DMS 273 (cell line): ENCODE measurements around the gene MFSD12.
"Not testable (repeated sequence)": the region's sequence is repeated elsewhere in the genome, so short reads cannot be mapped to it uniquely, and the experiment has no call there.

Source experiments
- DNase-seq: peaks from one replicate; lab custom pipeline; 2025; ENCODE audit not compliant: unreplicated experiment; lab: John Stamatoyannopoulos, UW

The MFSD12 gene

DNA sequence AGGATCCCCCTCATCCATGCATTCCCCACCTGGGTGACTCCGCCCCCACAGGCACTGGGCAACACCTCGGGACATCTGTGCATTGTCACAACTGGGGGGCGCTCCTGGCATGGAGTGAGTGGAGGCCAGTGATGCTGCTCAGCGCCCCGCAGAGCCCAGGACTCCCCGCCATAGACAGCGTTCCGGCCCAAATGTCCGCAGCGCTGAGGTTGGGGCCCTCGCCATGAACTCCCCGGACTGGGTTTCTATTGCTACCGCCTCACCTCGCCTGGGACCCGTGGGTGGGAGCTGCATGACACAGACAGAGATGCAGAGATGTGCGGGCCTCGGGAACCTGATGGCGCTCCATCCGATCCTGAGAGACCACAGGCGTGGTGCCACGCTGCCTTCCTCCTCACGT, 46.7 kb downstream of the MFSD12 start:
- DNase-seq, result no peak

DNA sequence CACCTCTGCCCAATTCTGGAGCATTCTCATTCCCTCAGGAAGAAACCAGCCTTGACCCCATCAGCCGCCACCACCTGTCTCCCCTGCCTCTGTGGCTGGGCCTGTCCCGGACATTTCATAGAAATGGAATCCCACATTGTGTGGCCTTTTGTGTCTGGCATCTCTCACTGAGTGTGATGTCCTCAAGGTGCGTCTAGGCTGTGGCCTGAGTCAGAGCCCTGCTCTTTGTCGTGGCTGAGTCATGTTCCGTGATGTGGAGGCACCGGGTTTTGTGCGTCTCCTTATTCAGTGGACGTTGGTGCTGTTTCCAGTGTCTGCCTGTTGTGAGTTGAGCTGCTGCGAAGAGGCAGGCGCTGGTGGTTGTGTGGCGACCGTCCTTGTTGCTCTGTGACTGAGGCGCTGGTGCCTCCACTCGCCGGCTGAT, 47.8 kb downstream of the MFSD12 start:
- no peak for DNase-seq

DNA sequence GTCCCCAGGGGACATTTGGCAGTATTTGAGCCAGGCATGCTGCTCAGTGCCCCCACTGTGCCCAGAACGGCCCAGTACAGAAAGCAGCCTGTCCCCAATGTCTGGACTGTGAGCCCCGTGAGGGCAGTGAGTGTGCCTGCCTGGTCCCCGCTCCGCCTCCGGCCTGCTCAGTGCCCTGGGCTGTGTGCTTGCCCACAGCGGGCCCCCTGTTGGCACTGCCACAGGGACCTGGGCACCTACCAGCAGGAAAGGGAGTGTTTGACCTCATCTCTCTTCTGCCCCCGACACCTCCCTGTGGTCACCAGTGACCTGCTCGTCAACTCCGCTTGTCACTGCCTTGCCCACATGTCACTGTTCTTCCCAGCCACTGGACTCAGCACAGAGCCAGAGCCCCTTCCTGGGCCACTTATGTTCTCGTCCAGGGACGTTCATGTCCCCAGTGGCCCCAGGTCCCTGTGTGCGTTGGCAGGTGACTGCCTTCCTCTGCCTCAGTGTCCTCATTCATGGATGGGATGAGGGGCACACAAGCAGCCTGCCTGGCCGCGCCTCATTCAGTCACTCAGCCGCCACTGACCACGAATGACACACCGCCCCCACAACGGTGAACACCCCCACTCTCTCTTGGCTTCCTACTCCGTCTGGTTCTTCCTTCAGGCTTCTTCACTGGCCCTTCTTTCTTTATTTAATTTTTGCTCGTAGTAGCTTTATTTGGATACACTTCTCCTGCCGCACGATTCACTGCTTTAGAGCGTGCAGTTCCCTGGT, 48.4 kb downstream of the MFSD12 start:
- DNase-seq, result no peak

DNA sequence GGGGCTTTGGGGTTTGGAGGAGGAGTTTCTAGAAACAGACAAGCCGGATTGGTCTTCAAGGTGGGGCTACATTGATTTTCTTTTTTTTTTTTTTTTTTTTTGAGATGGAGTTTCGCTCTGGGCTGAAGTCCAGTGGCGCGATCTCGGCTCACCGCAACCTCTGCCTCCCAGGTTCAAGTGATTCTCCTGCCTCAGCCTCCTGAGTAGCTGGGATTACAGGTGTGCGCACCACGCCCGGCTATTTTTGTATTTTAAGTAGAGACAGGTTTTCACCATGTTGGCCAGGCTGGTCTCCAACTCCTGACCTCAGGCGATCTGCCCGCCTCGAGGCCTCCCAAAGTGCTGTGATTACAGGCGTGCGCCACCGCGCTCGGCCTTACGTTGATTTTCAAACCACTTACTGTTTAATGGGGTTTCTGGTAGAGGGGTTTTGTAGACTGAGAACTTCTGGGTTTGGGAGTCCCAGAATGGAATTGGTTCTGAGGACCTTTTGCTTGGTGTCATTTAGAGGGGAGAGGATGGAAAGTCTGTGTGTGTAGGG, 49.2 kb downstream of the MFSD12 start:
- not testable (repeated sequence) for DNase-seq

DNA sequence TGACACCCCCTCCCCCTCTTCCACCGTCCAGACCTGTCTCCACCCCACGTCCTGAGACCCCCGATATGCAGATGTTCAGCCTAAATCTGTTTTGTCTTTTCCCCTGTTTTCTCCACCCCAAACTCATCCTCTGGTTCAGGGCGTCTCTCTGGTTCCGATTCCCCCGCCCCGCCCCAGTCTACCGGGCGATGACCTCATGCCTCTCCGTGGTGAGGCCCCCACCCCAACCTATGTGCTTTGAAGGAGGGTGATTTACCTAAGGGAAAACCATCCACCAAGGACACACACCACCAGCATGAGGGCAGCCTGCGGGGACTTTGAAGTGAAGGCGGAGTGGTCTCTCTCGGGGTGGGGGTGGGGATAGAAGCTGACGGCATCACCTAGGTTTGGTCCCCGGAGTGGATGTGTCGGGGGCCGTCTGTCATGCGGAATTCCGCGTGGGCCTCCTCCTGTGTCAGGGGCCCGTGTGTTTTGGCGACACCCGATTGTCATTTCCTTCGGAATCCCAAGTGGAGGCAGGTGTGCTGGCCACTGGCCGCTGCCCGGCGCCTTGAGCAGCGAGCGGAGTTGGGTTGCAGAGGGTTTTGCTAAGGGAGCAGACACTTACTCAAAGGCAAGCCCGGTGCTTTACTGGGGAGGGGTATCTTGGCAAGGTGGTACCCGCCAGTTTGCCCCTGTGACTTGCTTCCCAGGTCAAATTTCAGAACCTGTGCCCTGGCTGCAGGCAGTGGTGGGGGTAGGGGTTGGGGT, 49.8 kb downstream of the MFSD12 start:
- DNase-seq, result no peak

DNA sequence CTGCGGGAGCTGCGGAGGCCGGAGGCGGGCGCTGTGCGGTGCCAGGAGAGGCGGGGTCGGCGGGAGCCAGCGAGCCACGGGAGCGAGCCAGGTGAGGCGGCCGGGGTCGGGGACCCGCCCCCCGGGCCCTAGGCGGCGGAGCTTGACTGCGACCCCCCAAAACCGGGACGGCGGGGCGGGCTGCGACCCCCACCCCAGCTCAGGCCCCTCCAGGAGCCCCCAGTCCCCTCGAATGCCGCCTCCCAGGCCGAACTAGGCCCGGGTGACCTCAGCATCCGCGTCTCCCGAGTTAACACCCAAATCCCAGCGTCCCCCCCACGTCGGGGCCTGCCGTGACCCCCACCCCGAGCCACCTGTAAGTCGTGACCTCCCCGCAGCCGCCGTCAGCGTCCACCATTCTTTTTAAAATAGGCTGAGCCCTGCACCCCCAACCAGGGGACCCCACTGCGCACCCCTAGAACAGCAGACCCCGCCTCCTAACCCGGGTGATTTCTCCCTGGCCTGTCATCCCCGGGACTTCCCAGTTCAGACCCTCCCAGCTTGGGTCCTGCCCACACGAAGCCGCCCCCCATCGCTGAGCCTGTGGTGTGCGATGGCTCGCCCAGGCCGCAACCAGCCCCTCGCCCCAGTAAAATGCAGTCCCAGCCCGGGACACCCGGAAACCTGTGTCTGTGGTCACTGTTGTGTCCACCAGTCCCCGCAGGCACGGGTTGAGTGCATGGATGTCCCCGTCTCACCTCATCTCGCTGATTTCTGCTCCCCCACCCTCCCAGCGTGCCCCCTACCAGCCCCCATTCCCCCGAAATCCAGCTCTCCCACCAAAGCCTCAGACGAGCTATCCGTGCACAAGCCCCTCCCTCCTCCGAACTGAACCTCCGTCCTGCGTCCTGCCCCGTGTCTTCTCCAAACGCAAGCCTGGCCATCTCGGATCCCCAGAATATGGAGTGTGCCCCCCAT, 50.7 kb downstream of the MFSD12 start:
- DNase-seq, result peak; percentile 53

DNA sequence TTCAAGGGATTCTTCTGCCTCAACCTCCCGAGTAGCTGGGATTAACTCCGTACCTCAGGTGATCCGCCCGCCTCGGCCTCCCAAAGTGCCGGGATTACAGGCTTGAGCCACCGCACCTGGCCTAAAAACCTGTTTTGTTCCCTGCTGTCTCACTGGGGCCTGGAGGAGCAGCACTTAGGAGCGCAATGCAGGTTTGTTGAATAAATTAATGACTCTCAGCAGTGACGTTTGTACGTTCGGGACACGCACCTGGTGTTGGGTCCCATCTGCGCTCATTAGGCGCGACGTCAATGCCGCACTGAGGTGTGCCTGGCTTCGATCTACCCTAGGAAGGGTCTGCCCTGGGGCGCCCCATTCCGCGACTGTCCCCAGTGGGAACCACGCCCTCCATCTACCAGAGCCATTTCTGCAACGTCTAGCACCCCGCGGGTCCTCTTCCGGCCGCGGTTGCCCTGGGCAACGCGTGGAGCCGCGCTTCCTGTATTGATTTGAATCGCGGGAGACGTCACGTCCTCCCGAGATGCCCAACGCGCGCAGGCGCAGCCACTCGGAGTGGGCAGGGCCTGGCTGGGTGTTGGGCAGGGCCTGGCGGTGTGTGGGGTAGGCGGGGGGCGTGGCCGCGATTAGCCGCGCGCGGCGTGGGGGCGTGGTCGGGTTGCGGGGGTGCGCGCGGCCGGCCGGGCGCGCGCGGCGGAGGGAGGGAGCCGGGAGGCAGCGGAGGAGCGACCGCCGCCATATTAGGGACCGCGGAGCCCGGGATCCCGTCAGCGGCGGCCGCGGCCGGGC, 51.6 kb downstream of the MFSD12 start, which contains the start of gene FZR1:
FZR1 (plus strand) TSS at position 714 of the 786 bp plus-strand sequence. CDS start 16,679 bp downstream, outside the sequence.
- DNase-seq, result peak; percentile 99

DNA sequence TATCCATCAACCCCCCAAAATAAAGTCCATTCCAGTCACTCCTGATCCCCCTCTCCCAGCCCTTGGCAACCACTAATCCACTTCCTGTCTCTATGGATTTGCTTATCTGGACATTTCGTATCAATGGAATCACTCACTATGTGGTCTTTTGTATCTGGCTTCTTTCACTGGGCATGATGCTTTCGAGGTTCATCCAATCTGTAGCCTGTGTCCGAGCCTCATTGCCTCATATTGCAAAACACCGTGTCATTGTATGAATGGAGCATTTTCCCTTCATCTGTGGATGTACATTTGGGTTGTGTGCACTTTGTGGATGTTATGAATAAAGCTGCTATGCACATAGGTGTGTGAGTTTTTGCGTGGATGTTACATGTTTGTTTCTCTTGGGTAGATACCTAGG, 52.7 kb downstream of the MFSD12 start:
- DNase-seq, result no peak

DNA sequence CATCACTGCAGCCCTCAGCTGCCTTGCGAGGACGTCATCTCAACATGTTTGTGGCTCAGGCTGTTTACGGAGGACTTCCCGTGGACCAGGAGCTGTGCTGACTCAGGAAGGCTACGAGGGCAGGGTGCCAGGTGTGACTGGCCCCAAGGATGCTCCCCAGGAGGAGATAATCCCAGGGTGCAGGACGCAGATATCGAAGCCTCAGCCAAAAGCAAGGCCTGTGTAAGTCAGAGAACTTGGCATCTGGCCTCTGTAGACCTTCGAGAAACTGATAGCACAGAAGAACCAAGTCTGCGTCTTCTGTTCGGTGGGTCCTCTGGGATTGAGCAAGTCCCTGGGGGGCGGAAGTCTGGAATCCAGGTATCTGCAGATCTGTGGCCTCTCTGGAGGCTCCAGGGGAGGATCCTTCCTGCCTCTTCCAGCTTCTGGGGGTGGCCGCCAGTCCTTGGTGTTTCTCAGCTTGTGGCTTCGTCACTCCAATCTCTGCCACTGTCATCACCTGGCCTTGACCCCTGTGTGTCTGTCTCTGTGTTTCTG, 54.3 kb downstream of the MFSD12 start:
- DNase-seq, result no peak

DNA sequence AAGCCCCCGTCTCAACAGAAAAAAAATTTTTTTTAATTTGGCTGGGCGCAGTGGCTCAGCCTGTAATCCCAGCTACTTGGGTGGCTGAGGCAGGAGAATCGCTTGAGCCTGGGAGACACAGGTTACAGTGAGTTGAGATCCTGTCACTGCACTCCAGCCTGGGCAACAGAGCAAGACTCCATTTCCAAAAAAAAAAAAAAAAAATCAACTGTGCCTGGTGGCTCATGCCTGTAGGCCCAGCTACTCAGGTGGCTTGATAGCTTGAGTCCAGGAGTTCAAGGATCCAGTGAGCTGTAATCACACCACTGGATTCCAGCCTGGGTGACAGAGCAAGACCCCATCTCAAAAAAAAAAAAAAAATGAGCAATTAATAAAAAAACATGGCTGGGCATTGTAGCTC, 55.6 kb downstream of the MFSD12 start:
- no peak for DNase-seq

DNA sequence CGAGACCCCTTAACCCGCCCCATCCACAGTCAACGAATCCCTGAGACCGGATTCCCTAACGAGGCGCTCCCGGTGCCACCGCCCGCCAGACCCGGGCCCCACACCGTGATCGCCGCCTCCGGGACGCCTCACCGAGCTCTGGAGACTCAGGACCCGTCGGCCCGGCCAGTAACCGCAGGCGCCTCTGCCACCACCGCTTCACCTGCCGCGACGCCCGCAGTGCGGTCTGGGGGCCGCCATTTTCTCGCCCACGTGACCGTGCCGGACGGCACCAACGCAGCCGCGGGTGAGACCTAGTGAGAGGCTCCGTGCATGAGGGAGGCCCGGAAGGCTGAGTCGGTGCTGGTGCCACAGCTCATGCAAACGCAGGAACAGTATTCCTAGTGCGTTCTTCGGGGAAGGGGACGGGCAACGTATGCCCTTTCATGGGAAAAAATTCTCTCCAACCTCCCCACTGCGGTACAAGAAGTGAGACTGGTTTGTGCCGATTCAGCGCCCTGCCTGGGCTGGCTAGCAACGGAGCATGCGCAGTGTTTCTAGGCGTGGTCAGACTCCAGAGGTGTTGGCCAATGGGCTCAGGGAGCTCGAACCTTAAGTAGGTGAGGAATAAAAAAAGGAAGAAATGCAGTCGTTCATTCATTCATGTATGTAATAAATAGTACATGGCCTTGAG, 56.8 kb downstream of the MFSD12 start, which contains the start of gene DOHH:
DOHH (minus strand) TSS at position 246 of the 673 bp plus-strand sequence. CDS start 3,860 bp downstream, outside the sequence.
- DNase-seq, result peak; percentile 98

DNA sequence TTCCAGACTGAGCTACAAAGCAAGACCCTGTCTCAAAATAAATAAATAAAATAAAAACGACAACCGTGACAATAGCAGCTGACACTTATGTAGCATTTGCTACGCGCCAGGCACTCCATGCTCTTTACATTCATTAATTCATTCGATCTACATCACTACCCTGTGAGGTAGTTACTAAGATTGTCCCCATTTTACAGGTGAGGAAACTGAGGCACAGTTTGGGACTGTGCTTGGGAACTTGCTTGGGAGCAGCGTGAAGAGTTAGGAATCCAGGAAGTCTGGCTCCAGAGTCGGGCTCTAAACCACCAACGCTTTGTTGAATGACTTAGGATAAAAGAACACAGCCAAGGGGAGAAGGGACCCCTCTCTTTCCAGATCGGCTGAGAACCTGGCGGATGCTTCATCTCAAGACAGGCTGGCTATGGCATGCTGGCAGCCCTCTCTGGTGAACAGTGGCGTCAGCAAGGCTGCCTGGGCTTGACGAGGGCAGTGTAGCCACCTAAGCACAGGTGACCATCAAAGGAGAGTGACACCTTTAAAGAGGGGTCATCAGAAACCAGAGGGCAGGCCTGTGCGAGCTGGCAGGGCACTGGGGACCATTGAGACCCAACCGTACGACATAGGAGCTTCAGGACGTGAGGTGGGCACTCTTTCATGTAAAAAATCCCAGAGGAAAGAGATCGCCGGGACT, 57.5 kb downstream of the MFSD12 start:
- DNase-seq, result peak; percentile 39

DNA sequence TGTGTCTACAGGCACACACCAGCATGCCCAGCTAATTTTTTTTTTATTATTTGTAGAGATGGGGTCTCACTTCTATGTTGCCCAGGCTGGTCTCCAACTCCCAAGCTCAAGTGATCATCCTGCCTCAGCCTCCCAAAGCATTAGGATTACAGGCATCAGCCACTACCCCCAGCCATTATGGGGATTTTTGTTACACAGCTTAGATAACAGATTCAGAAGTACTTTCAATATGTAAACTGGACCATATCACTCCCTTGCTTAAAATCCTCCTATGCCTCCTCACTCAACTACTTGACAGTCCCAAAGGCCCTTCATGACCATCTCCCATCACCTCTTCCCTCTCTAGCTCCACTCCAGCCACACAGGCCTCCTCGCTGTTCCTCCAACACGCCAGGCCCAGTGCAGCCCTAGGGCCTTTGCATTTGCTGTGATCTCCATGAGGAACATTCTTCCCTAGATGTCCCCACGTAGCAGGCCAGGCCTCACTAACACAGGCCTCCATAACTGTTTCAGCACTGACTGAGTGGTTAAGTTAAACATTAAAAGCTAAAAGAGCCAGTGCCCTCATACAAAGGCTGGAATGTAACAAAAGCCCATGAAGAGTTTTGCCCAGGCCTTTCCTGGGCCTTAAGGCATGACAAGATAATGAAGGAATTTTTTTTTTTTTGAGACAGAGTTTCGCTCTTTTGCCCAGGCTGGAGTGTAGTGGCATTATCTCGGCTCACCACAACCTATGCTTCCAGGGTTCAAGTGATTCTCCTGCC, 59.4 kb downstream of the MFSD12 start:
- no peak for DNase-seq

DNA sequence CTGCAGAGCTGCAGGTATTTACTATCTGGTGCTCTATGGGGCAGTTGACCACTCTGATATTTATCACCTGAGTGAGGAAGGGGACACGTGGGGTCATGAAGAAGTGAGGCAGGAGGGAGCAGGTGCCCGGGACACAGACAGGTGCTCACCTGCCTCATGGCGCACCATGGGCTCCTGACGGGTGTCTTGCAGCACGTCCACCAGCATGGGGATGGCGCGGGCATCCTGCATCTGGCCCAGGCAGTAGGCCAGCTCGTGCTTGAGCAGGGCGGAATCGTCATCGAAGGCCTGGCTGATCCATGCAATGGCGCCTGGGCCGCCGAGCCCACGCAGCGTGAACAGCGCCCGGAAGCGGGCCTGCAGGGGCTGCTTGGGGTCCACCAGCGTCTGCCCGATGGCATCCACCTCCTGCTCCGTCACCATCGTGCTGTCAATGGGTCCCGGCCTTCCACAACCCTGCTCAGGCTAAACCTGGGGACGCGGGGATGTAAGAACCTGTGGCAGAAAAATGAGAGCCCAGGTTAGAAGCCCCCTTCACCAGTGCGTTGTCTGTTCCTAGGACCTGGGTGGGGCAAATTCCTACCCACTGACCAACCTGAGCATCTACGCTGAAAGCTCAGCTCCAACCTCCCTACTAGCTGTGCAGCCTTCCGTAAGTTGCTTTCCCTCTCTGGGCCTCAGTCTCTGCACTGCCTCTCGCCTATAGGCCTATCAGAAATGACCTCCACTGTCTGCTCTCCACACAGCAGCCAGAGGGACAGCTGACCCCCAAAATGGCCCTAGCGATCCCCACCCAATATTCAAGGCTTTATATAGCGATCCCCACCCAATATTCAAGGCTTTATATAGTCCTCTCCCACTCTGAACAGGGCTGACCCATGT, 60.8 kb downstream of the MFSD12 start:
- DNase-seq, result no peak

DNA sequence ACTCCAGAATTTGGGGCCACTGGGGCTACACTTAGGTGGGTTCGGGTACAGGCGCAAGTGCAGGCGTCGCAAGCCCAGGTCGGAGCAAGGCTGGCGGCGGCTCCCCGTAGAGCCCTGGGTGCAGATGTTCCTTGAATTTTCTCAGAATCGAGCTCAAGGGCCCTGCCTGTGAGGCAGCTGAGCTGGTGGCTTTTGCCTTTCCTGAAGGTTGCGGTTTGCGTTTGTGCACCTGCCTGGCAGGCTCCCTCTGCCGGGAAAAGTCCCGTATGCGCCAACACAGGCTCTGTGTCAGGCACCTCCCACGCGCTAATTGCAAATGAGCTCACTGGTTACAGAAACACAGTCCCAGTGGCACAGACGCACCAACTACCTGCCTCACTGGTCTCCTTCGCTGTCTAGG, 62.8 kb downstream of the MFSD12 start:
- peak; percentile 29 for DNase-seq
